Measurements from ENCODE around the gene NTNG1.

NTNG1 gene

GRCh38 chr1:107501081-107501605, 360.3 kb downstream of the NTNG1 start:
- no peak for DNase-seq (ENCODE audit: low spot score)

GRCh38 chr1:107510347-107510746, 369.5 kb downstream of the NTNG1 start:
- DNase-seq (ENCODE audit: low spot score), result no peak

GRCh38 chr1:107512836-107513235, 372.0 kb downstream of the NTNG1 start:
- DNase-seq (ENCODE audit: low spot score), result no peak

GRCh38 chr1:107514841-107515240, 374.0 kb downstream of the NTNG1 start:
- no peak for DNase-seq (ENCODE audit: low spot score)

GRCh38 chr1:107515702-107516101, 374.9 kb downstream of the NTNG1 start:
- DNase-seq (ENCODE audit: low spot score), result no peak

GRCh38 chr1:107523061-107523460, 382.2 kb downstream of the NTNG1 start:
- DNase-seq (ENCODE audit: low spot score), result no peak

- DNase-seq (ENCODE audit: low spot score), result no peak
Measured at GRCh38 chr1:107523736-107524135, 382.9 kb downstream of the NTNG1 start.

- no peak for DNase-seq (ENCODE audit: low spot score)
Measured at GRCh38 chr1:107524301-107524700, 383.5 kb downstream of the NTNG1 start.

- no peak for DNase-seq (ENCODE audit: low spot score)
Measured at GRCh38 chr1:107525145-107525544, 384.3 kb downstream of the NTNG1 start.

GRCh38 chr1:107525961-107526360, 385.1 kb downstream of the NTNG1 start:
- no peak for DNase-seq (ENCODE audit: low spot score)

- no peak for DNase-seq (ENCODE audit: low spot score)
Measured at GRCh38 chr1:107526524-107527198, 385.8 kb downstream of the NTNG1 start.

GRCh38 chr1:107529511-107530149, 388.8 kb downstream of the NTNG1 start:
- DNase-seq (ENCODE audit: low spot score), result peak; percentile 71

- DNase-seq (ENCODE audit: low spot score), result no peak
Measured at GRCh38 chr1:107530543-107530942, 389.7 kb downstream of the NTNG1 start.

- DNase-seq (ENCODE audit: low spot score), result no peak
Measured at GRCh38 chr1:107531065-107531908, 390.4 kb downstream of the NTNG1 start.

- DNase-seq (ENCODE audit: low spot score), result no peak
Measured at GRCh38 chr1:107532318-107532717, 391.5 kb downstream of the NTNG1 start.
